ENCODE data around the gene GMDS. TPM values are rescaled to one million over a fixed set of nuclear protein-coding genes. Genes with fewer than 3 reads are reported as not detected.

Gene GMDS
- total and polyA plus RNA-seq, 2 experiments from 2014 or later = 6.3 to 17.7 TPM

- no peak for DNase-seq (ENCODE audit: low read depth in 1 of 2, low spot score in 1 of 2)
- Histone ChIP-seq H3K36me3 (no peaks in the 10 kb centered on the region), H3K4me1 (ENCODE audit: low read depth) (peaks cover 16% of the 10 kb centered on the region), H3K27ac (no peak overlapping the region), H3K27me3 (peaks cover 16% of the 10 kb centered on the region), H3K4me3 (no peak overlapping the region), H3K9me3 (ENCODE audit: low read depth) (no peaks in the 10 kb centered on the region)
- TF ChIP-seq CTCF (IDR thresholded peaks at IDR 0.05; ENCODE audit: low read depth, low read length) = no peak
Observed at GRCh38 chr6:1762203-1762602, 483.2 kb downstream of the GMDS start.

- H3K4me3 ChIP-seq = no peak overlapping the region
- H3K36me3 ChIP-seq = no peaks in the 10 kb centered on the region
- peaks cover 16% of the 10 kb centered on the region for H3K27me3 ChIP-seq
- no peak for TF ChIP-seq CTCF (IDR thresholded peaks at IDR 0.05; ENCODE audit: low read depth, low read length)
- H3K4me1 ChIP-seq (ENCODE audit: low read depth) = peaks cover 9% of the 10 kb centered on the region
- H3K9me3 ChIP-seq (ENCODE audit: low read depth) = no peaks in the 10 kb centered on the region
- no peak overlapping the region for H3K27ac ChIP-seq
- no peak for DNase-seq (ENCODE audit: low read depth in 1 of 2, low spot score in 1 of 2)
Observed at GRCh38 chr6:1761477-1761877, 483.9 kb downstream of the GMDS start.

- no peaks in the 10 kb centered on the region for H3K36me3 ChIP-seq
- no peak overlapping the region for H3K4me3 ChIP-seq
- no peak overlapping the region for H3K27ac ChIP-seq
- TF ChIP-seq CTCF (IDR thresholded peaks at IDR 0.05; ENCODE audit: low read depth, low read length) = no peak
- DNase-seq (ENCODE audit: low read depth in 1 of 2, low spot score in 1 of 2) = no peak
- no peaks in the 10 kb centered on the region for H3K9me3 ChIP-seq (ENCODE audit: low read depth)
- H3K27me3 ChIP-seq = peaks cover 16% of the 10 kb centered on the region
- H3K4me1 ChIP-seq (ENCODE audit: low read depth) = peaks cover 9% of the 10 kb centered on the region
Observed at GRCh38 chr6:1760876-1761275, 484.5 kb downstream of the GMDS start.

- no peaks in the 10 kb centered on the region for H3K36me3 ChIP-seq
Observed at GRCh38 chr6:1759870-1760269, 485.5 kb downstream of the GMDS start.

GRCh38 chr6:1758076-1758679 is 487.2 kb downstream of the GMDS start:
- Histone ChIP-seq H3K36me3 (no peaks in the 10 kb centered on the region), H3K4me1 (ENCODE audit: low read depth) (peaks cover 9% of the 10 kb centered on the region), H3K27ac (no peak overlapping the region), H3K4me3 (no peak overlapping the region), H3K9me3 (ENCODE audit: low read depth) (no peaks in the 10 kb centered on the region), H3K27me3 (peaks cover 9% of the 10 kb centered on the region)
- no peak for TF ChIP-seq CTCF (IDR thresholded peaks at IDR 0.05; ENCODE audit: low read depth, low read length)
- DNase-seq (ENCODE audit: low read depth in 1 of 2, low spot score in 1 of 2) = no peak

More at GRCh38 chr6:1759870-1760269, 485.5 kb downstream of the GMDS start:
- Histone ChIP-seq H3K27ac (no peak overlapping the region), H3K27me3 (peaks cover 16% of the 10 kb centered on the region), H3K9me3 (ENCODE audit: low read depth) (no peaks in the 10 kb centered on the region), H3K4me3 (no peak overlapping the region), H3K4me1 (ENCODE audit: low read depth) (peaks cover 9% of the 10 kb centered on the region)
- TF ChIP-seq CTCF (IDR thresholded peaks at IDR 0.05; ENCODE audit: low read depth, low read length) = no peak
- no peak for DNase-seq (ENCODE audit: low read depth in 1 of 2, low spot score in 1 of 2)
